Vagina (tissue), 2 donors: ENCODE measurements around the gene PAMR1. TPM values are rescaled to one million over a fixed set of nuclear protein-coding genes. Genes with fewer than 3 reads are reported as not detected.
A peak's percentile ranks its signal among the peaks of the same experiment; 100 is the strongest.

Experiments
- DNase-seq, 2 donors: peaks; one replicate each; pipeline ENCODE4 v3.0.0-alpha.2; 2017; ENCODE audit errors: extremely low spot score in 2 of 2
- H3K27ac ChIP-seq: fragments of 200-600 bp; sonication (generic); one replicate; pipeline ENCODE4 v1.5.1; 2019
- H3K27me3 ChIP-seq: fragments of 200-600 bp; sonication (generic); one replicate; pipeline ENCODE4 v1.5.1; 2019
- H3K36me3 ChIP-seq, 2 donors: fragments of 200-600 bp; sonication (generic); one replicate each; pipeline ENCODE4 v1.5.1; 2017 to 2019
- H3K4me1 ChIP-seq: fragments of 200-600 bp; sonication (generic); one replicate; pipeline ENCODE4 v1.5.1; 2019
- H3K4me3 ChIP-seq, 2 donors: fragments of 200-600 bp; sonication (generic); 1 replicate in 1 of 2; 2 replicates in 1 of 2; pipeline ENCODE4 v1.5.1; 2016 to 2019
- H3K9me3 ChIP-seq: fragments of 200-600 bp; sonication (generic); one replicate; pipeline ENCODE4 v1.5.1; 2019
- CTCF ChIP-seq, 3 experiments: fragments of 450-650 bp in 2 of 3; fragments of 200-600 bp in 1 of 3; sonication (generic) in 1 of 3; IDR thresholded peaks; one replicate each; pipeline ENCODE4 v1.5.1; 2017 to 2019; ENCODE audit warnings: antibody characterized with exemption in 3 of 3, mild to moderate bottlenecking in 2 of 3, moderate library complexity in 2 of 3
- POLR2A ChIP-seq, 2 donors: fragments of 450-650 bp; IDR thresholded peaks; one replicate each; pipeline ENCODE4 v1.6.1; 2017; ENCODE audit warnings: antibody characterized with exemption in 2 of 2, mild to moderate bottlenecking in 2 of 2, moderate library complexity in 2 of 2
- POLR2AphosphoS5 ChIP-seq, 2 donors: sonication (generic); formaldehyde crosslinking; IDR thresholded peaks; one replicate each; pipeline ENCODE4 v1.9.0; 2017; ENCODE audit warnings: antibody characterized with exemption in 2 of 2, mild to moderate bottlenecking in 2 of 2, low read depth in 1 of 2; ENCODE audit not compliant: insufficient read depth in 1 of 2
- intact Hi-C: fragments of 100-400 bp; cut with DNase I; formaldehyde crosslinking; loops from one replicate; pipeline ENCODE4 v1.15.1; 2023
- total RNA-seq: library from RNA; depleted of rRNA; stranded (reverse); fragments of >200 nt; gene quantifications from one replicate; pipeline ENCODE4 v1.2.3, GENCODE V29; 2016

Gene PAMR1
- total RNA-seq, 1 donor from 2014 or later, result 46.7 TPM

DNA sequence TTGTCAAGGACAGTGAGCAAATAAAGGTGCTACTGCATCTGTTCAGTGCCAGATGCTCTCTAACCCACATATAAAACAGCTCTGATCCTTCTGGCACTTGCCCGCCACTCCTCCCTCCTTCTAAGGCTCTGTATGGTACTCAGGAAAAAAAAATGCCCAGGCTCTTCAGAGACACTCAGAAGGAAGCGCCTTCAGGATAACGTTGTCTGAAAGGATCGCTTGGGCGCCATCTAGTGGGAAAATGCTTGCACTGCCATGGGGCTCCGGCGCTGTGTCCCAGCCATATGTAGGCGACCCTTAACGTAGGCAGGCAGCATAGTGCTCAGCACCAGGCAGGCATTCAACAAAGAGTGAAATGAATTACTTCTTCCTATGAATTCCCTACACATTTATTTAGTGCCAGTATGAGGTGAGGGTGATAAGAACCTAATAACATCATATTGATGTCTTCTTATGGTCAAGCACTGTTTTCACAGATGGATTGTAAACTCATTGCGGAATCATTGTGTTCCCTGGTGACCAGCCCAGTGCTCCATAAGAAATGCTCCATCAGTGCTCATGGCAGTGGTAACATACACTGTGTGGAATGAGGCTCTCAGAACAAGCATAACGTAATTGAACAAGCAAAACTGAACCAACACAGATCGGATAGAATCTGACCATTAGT lies 39.6 kb downstream of the PAMR1 start:
- no peaks in the 10 kb centered on the region for H3K36me3 ChIP-seq
- H3K4me1 ChIP-seq, result peaks cover 11% of the 10 kb centered on the region
- no peaks in the 10 kb centered on the region for H3K27me3 ChIP-seq
- H3K4me3 ChIP-seq, result no peak overlapping the region
- no peak for DNase-seq
- H3K9me3 ChIP-seq, result no peaks in the 10 kb centered on the region
- no peak overlapping the region for H3K27ac ChIP-seq
- TF ChIP-seq CTCF (IDR thresholded peaks at IDR 0.05) (peak; percentile 46 to 82 (median 81)), POLR2A (IDR thresholded peaks at IDR 0.05) (no peak)
- intact Hi-C loops, result no loop called here

- no peak for TF ChIP-seq POLR2A (IDR thresholded peaks at IDR 0.05)
- TF ChIP-seq CTCF (IDR thresholded peaks at IDR 0.05), result no peak
- TF ChIP-seq POLR2AphosphoS5 (IDR thresholded peaks at IDR 0.05; ENCODE audit: insufficient read depth in 1 of 2, low read depth in 1 of 2), result no peak
- H3K27me3 ChIP-seq, result no peaks in the 10 kb centered on the region
- no peak overlapping the region for H3K4me3 ChIP-seq
- H3K9me3 ChIP-seq, result no peaks in the 10 kb centered on the region
- no peak overlapping the region for H3K27ac ChIP-seq
- no peaks in the 10 kb centered on the region for H3K36me3 ChIP-seq
- intact Hi-C loops, result no loop called here
- no peak for DNase-seq
- H3K4me1 ChIP-seq, result peaks cover 11% of the 10 kb centered on the region
Measured at GRCh38 chr11:35484435-35484834, 41.0 kb downstream of the PAMR1 start.

DNA sequence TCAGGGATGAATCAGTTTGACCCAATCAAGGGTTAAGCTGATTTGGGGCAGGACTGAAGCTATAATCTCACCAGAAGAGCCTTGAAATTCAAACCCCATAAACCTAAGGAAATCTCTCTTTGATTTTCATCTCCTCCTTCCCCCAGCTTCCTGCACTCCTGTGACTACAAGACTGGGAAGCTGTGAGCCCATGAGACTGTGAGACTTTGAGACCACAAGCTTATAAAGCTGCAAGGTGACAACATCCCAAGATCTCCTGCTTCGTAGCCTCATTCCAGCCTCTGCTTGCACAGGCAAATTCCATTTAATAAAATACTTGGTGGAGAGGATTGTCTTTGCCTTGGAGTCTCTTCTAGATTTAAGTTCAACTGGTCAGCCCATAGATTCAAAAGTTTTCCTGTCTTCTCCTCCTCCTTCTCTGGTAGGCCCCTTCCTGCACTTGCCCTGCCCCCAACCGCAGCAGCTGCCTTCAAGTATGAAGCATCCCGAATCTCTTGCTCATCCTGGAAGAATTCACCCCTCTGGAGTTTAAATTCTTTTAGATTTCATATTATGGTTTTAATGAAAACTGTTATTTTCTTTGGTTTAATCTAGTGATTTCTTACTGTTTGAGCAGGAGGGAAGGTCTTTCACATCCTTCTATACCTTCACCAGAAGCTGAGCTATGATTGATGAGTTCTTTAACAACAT lies 42.1 kb downstream of the PAMR1 start:
- H3K27ac ChIP-seq, result no peak overlapping the region
- H3K4me3 ChIP-seq, result no peak overlapping the region
- no peaks in the 10 kb centered on the region for H3K27me3 ChIP-seq
- intact Hi-C loops, result no loop called here
- DNase-seq, result no peak
- no peaks in the 10 kb centered on the region for H3K36me3 ChIP-seq
- TF ChIP-seq CTCF (IDR thresholded peaks at IDR 0.05) (no peak), POLR2AphosphoS5 (IDR thresholded peaks at IDR 0.05; ENCODE audit: insufficient read depth in 1 of 2, low read depth in 1 of 2) (no peak), POLR2A (IDR thresholded peaks at IDR 0.05) (no peak)
- peaks cover 16% of the 10 kb centered on the region for H3K4me1 ChIP-seq
- H3K9me3 ChIP-seq, result no peaks in the 10 kb centered on the region

- no peaks in the 10 kb centered on the region for H3K27me3 ChIP-seq
- no peaks in the 10 kb centered on the region for H3K9me3 ChIP-seq
- intact Hi-C loops, result no loop called here
- TF ChIP-seq CTCF (IDR thresholded peaks at IDR 0.05), result no peak
- TF ChIP-seq POLR2A (IDR thresholded peaks at IDR 0.05), result no peak
- no peak for TF ChIP-seq POLR2AphosphoS5 (IDR thresholded peaks at IDR 0.05; ENCODE audit: insufficient read depth in 1 of 2, low read depth in 1 of 2)
- H3K27ac ChIP-seq, result no peak overlapping the region
- peaks cover 16% of the 10 kb centered on the region for H3K4me1 ChIP-seq
- H3K36me3 ChIP-seq, result no peaks in the 10 kb centered on the region
- DNase-seq, result no peak
- H3K4me3 ChIP-seq, result no peak overlapping the region
Measured at GRCh38 chr11:35479731-35480130, 45.7 kb downstream of the PAMR1 start.

DNA sequence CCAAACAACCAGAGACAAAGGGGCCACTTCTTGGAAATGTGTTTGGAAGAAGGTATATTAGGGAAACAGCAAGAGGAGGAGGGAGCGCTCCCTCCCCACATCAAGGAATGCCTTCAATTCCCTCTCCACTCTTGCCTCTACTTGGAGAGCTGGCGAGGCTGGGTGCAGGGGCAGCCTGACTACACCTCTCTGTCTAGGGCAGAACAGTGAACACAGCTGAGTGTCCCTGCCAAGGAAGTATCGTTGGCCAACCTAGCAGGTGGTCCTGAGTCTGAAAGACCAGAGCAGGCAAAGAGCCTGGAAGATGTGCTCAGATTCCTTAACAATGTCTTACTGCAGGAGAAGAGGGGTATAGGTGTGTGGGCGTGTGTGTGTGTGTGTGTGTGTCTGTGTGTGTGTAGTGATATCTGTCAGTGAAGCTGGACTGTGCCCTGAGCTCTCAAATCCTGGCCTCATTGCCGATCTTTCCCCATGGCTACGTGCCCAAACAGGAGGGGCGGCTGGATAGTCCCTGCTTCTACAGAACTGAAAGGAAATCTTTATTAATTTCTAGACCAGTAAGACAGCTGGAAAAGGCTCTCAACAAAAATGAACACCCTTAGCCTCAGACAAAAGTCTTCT lies 46.8 kb downstream of the PAMR1 start:
- DNase-seq, result no peak
- no peak for TF ChIP-seq POLR2A (IDR thresholded peaks at IDR 0.05)
- TF ChIP-seq CTCF (IDR thresholded peaks at IDR 0.05), result no peak
- no peak for TF ChIP-seq POLR2AphosphoS5 (IDR thresholded peaks at IDR 0.05; ENCODE audit: insufficient read depth in 1 of 2, low read depth in 1 of 2)

More for the DNA sequence above, 46.8 kb downstream of the PAMR1 start:
- H3K27me3 ChIP-seq, result no peaks in the 10 kb centered on the region
- H3K9me3 ChIP-seq, result no peaks in the 10 kb centered on the region
- H3K36me3 ChIP-seq, result no peaks in the 10 kb centered on the region
- intact Hi-C loops, result no loop called here
- H3K4me1 ChIP-seq, result peaks cover 16% of the 10 kb centered on the region
- H3K27ac ChIP-seq, result no peak overlapping the region
- H3K4me3 ChIP-seq, result no peak overlapping the region
